WTC11 (cell line): ENCODE measurements around the gene HS2ST1.

Experiments used
- CTCF ChIP-seq: fragments of 200-600 bp; IDR thresholded peaks from 2 replicates; pipeline ENCODE4 v1.8.0; 2022; ENCODE audit warnings: antibody characterized with exemption
- FOXP1 ChIP-seq: sonication (generic); formaldehyde crosslinking; IDR thresholded peaks from 2 replicates; pipeline ENCODE4 v1.8.0; 2022; ENCODE audit warnings: missing genetic modification reagents, mild to moderate bottlenecking, moderate library complexity, borderline replicate concordance
- RELA ChIP-seq: sonication (generic); formaldehyde crosslinking; IDR thresholded peaks from 2 replicates; pipeline ENCODE4 v1.8.1; 2022; ENCODE audit warnings: missing genetic modification reagents, mild to moderate bottlenecking, borderline replicate concordance
- STAT6 ChIP-seq: sonication (generic); formaldehyde crosslinking; conservative IDR thresholded peaks from 2 replicates; pipeline ENCODE4 v1.8.1; 2023; ENCODE audit warnings: mild to moderate bottlenecking, low read depth, missing genetic modification reagents, moderate library complexity
- TEAD4 ChIP-seq: sonication (generic); formaldehyde crosslinking; IDR thresholded peaks from 2 replicates; pipeline ENCODE4 v1.8.0; 2022; ENCODE audit warnings: mild to moderate bottlenecking, missing genetic modification reagents
- ZBTB21 ChIP-seq: sonication (generic); formaldehyde crosslinking; IDR thresholded peaks from 2 replicates; pipeline ENCODE4 v1.8.1; 2023; ENCODE audit warnings: mild to moderate bottlenecking, missing genetic modification reagents, borderline replicate concordance
- ZNF121 ChIP-seq: sonication (generic); formaldehyde crosslinking; IDR thresholded peaks from 2 replicates; pipeline ENCODE4 v1.8.0; 2023; ENCODE audit warnings: missing genetic modification reagents
- ZNF138 ChIP-seq: sonication (generic); formaldehyde crosslinking; conservative IDR thresholded peaks from 2 replicates; pipeline ENCODE4 v1.8.1; 2022; ENCODE audit warnings: mild to moderate bottlenecking, moderate library complexity, missing genetic modification reagents
- ZNF263 ChIP-seq: sonication (generic); formaldehyde crosslinking; IDR thresholded peaks from 2 replicates; pipeline ENCODE4 v1.8.1; 2022; ENCODE audit warnings: low read depth, mild to moderate bottlenecking, moderate library complexity, missing genetic modification reagents
- ZNF423 ChIP-seq: fragments of 250-450 bp; sonication (Bioruptor Pico); IDR thresholded peaks from 2 replicates; pipeline ENCODE4 v2.1.2; 2022; ENCODE audit warnings: mild to moderate bottlenecking, moderate library complexity
- TF ChIP-seq, protein P1 (sequence below): sonication (generic); formaldehyde crosslinking; IDR thresholded peaks from 2 replicates; pipeline ENCODE4 v1.8.0; 2022; ENCODE audit warnings: mild to moderate bottlenecking, missing genetic modification reagents
- TF ChIP-seq, protein P2 (sequence below): sonication (generic); formaldehyde crosslinking; conservative IDR thresholded peaks from 2 replicates; pipeline ENCODE4 v1.8.1; 2022; ENCODE audit warnings: mild to moderate bottlenecking, missing genetic modification reagents

- TF ChIP-seq ZNF138 (CRISPR knock-in tag) (no peak), RELA (no peak), CTCF (no peak), FOXP1 (CRISPR knock-in tag) (no peak), ZNF423 (CRISPR knock-in tag) (no peak), ZNF121 (CRISPR knock-in tag) (no peak), ZBTB21 (CRISPR knock-in tag) (no peak), ZNF263 (CRISPR knock-in tag) (no peak), STAT6 (no peak), TEAD4 (no peak)
- TF ChIP-seq, protein P1, sequence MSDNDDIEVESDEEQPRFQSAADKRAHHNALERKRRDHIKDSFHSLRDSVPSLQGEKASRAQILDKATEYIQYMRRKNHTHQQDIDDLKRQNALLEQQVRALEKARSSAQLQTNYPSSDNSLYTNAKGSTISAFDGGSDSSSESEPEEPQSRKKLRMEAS, result no peak
- TF ChIP-seq, protein P2, sequence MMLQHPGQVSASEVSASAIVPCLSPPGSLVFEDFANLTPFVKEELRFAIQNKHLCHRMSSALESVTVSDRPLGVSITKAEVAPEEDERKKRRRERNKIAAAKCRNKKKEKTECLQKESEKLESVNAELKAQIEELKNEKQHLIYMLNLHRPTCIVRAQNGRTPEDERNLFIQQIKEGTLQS (CRISPR knock-in tag), result no peak
Observed at GRCh38 chr1:87155648-87156047, 241.2 kb downstream of the HS2ST1 start.
